ENCODE measurements around the gene IDI1. TPM values are rescaled to one million over a fixed set of nuclear protein-coding genes. Genes with fewer than 3 reads are reported as not detected.

The IDI1 gene
- 71.0 and 109 TPM in 2 replicates for total RNA-seq

DNA sequence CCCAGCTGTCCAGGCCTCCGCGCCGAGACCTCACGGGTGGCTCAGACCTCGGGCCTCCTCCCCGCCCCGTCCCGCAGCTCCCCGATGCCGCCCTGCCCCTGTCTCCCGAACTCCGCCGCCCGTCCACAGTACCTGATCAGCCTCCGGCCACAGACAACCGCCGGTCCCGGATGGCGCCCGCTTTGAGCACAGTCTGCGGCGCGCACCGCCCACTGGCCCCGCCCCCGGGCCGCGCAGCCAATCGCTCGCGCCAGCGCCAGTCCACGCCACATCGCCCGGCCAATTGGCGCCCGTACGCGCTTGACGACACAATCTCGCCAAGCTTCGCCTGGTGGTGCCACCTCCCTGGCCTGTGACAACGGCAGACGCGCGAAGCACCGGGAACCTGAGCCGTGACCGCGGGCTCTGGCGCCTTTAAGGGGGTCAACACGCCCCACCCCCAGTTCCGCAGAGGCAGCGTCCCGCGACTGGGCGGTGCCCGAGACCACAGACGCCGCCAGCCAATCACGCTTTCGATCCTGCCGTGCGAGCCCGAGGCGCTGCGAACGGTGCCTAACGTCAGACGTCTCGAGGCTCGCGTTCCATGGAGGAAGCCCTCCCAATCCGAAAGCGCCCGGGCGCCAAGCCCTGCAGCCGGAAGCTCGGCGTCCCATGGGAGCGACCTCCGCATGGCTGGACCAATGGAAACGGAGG lies at the start of gene IDI1:
Gene IDI1, minus strand, starts transcription at position 388 of the 693 bp plus-strand sequence. Its CDS starts 116 bp downstream, at position 272.

DNA sequence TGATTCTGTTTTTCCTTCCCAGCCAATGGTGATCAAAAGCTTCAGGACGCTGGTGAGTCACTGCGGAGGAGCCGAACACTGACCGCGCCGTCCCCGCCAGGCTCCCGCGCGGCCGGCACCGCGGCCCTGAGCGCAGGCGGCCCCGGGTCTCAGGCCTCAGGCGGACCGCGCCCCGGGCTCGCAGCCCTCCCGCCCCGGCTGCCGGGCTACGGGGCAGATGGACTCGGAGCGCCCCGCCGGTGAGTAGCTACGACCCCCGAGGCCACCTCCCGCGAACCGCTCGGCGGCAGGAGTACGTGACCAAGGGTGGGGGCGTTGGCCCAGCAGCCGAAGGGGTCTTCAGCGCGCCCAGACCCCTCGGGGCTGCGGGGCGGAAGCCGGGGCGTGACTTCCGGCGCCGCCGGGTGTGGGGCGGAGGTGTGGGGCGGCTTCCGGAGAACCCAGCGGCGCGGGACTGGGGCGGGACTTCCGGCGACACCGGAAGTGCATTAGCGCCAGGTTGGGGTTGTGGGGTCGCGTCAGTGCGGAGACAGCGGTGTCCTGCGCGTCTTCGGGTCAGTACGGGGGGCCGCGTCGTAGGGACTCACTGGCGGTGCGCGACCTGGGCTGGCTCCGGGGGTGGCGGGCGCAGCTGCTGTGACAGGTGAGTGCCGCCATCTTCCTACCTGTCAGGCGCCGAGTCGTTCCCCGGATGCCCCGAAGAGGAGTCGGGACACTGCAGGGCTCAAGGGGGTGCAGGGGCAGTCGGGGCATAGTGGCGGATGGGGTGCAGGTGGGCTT lies 7.6 kb upstream of the IDI1 start, which contains the start of gene WDR37:
Gene WDR37, plus strand, starts transcription at position 60 of the 780 bp plus-strand sequence. CDS start 15,771 bp downstream, outside the sequence.

DNA sequence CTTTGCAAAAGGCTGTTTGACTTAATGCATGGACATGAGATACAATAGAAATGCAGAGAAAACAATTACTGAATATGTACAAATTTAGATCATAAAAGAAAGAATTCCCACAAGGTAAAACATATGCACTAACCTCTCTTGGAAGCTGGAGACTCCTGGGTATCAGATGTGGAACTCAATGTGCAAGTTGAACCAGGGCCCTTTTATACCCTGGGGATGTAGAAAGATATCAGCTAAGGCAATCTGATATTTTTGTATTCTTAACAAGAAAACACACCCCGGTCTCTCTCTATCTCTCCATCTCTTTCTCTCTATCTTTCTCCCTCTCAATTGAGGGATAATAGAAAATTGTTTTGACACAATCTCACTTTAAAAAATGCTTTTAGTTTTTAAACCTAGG lies 23.2 kb downstream of the IDI1 start, which contains the start of gene IDI2:
Gene IDI2, minus strand, starts transcription at position 177 of the 400 bp plus-strand sequence. CDS start 1,136 bp downstream, outside the sequence.

Other genes starting within 250 kb of the IDI1 start
- gene LARP4B, start 117.4 kb downstream of the IDI1 start, total RNA-seq = 20.7 and 22.0 TPM in 2 replicates
- gene GTPBP4, start 60.7 kb downstream of the IDI1 start, total RNA-seq = 18.0 and 19.6 TPM in 2 replicates
- gene IDI2, start 23.3 kb downstream of the IDI1 start, total RNA-seq = not detected in 2 replicates
- 12.4 and 13.4 TPM in 2 replicates for gene WDR37, start 7.3 kb upstream of the IDI1 start, total RNA-seq